ENCODE data around the gene DOCK8. TPM values are rescaled to one million over a fixed set of nuclear protein-coding genes. Genes with fewer than 3 reads are reported as not detected.

Gene DOCK8
- total RNA-seq, 1 experiment from 2014 or later: 0.37 TPM

DNA sequence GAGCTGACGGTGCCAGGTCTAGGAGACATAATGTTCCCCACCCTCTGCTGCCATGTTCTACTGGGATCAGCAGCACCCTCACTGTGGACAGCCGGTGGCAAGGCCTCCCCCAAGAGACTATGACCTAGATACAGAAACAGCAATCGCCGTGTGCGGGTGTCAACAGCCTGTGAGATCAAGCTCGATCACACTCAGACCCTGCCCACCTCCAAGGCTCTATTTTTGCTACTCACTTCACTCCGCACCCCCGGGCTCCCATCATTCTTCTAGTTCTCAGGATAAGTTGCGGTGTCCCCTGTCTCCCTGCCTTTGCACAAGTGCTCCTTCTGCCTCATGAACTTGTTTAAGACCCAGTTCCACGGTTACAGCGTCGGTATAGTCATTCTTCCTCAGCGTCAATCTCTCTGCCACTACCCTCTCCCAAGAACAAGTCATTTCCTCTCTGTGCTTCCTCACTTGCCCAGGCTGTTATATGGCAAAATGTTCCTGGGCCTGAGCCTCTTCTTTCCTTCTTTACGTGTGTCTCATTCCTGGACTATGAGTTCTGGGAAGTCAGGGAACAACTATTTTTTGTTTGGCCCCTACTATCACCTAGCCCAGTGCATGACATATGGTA, 5.4 kb upstream of the DOCK8 start:
- RAD21 ChIA-PET (ENCODE audit: low non-redundant PET in 1 of 2, low total read pairs in 2 of 2, uncharacterized antibody in 2 of 2, unreplicated experiment in 2 of 2): no interaction called here
- BruUV-seq (replicated peaks): no TSS peak
- TF ChIP-seq EGR1 (IDR thresholded peaks at IDR 0.05; ENCODE audit: low read depth): no peak
- TF ChIP-seq, protein P1, sequence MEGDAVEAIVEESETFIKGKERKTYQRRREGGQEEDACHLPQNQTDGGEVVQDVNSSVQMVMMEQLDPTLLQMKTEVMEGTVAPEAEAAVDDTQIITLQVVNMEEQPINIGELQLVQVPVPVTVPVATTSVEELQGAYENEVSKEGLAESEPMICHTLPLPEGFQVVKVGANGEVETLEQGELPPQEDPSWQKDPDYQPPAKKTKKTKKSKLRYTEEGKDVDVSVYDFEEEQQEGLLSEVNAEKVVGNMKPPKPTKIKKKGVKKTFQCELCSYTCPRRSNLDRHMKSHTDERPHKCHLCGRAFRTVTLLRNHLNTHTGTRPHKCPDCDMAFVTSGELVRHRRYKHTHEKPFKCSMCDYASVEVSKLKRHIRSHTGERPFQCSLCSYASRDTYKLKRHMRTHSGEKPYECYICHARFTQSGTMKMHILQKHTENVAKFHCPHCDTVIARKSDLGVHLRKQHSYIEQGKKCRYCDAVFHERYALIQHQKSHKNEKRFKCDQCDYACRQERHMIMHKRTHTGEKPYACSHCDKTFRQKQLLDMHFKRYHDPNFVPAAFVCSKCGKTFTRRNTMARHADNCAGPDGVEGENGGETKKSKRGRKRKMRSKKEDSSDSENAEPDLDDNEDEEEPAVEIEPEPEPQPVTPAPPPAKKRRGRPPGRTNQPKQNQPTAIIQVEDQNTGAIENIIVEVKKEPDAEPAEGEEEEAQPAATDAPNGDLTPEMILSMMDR (IDR thresholded peaks at IDR 0.05 in 2 of 3, conservative IDR thresholded peaks at IDR 0.05 in 1 of 3; ENCODE audit: borderline replicate concordance in 1 of 3, insufficient read depth in 1 of 3, low read depth in 2 of 3, low read length in 2 of 3): no peak
- no peak for TF ChIP-seq SIN3A (IDR thresholded peaks at IDR 0.05; ENCODE audit: low read depth)
- TF ChIP-seq TCF7L2 (IDR thresholded peaks at IDR 0.05; ENCODE audit: borderline replicate concordance, extremely low read depth, insufficient read depth, insufficient read length): no peak
- TF ChIP-seq CBX3 (IDR thresholded peaks at IDR 0.05; ENCODE audit: low read depth): no peak
- no peak for TF ChIP-seq EZH2phosphoT487 (IDR thresholded peaks at IDR 0.05; ENCODE audit: borderline replicate concordance)
- TF ChIP-seq ELF1 (IDR thresholded peaks at IDR 0.05; ENCODE audit: borderline replicate concordance, low read depth): no peak
- TF ChIP-seq, protein P2, sequence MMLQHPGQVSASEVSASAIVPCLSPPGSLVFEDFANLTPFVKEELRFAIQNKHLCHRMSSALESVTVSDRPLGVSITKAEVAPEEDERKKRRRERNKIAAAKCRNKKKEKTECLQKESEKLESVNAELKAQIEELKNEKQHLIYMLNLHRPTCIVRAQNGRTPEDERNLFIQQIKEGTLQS (IDR thresholded peaks at IDR 0.05): no peak
- TF ChIP-seq POLR2A (IDR thresholded peaks at IDR 0.05; ENCODE audit: borderline replicate concordance, extremely low read depth, insufficient read depth, insufficient read length): no peak
- no peak for TF ChIP-seq POLR2AphosphoS5 (IDR thresholded peaks at IDR 0.05; ENCODE audit: low read depth, low read length)
- TF ChIP-seq RAD21 (IDR thresholded peaks at IDR 0.05; ENCODE audit: low read depth): no peak
- TF ChIP-seq YY1 (IDR thresholded peaks at IDR 0.05; ENCODE audit: extremely low read depth, insufficient replicate concordance, low read depth, low read length): no peak
- TF ChIP-seq, protein P3, sequence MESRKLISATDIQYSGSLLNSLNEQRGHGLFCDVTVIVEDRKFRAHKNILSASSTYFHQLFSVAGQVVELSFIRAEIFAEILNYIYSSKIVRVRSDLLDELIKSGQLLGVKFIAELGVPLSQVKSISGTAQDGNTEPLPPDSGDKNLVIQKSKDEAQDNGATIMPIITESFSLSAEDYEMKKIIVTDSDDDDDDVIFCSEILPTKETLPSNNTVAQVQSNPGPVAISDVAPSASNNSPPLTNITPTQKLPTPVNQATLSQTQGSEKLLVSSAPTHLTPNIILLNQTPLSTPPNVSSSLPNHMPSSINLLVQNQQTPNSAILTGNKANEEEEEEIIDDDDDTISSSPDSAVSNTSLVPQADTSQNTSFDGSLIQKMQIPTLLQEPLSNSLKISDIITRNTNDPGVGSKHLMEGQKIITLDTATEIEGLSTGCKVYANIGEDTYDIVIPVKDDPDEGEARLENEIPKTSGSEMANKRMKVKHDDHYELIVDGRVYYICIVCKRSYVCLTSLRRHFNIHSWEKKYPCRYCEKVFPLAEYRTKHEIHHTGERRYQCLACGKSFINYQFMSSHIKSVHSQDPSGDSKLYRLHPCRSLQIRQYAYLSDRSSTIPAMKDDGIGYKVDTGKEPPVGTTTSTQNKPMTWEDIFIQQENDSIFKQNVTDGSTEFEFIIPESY (IDR thresholded peaks at IDR 0.05; ENCODE audit: extremely low read depth, insufficient replicate concordance, low read length): no peak
- TF ChIP-seq ZNF274 (IDR thresholded peaks at IDR 0.05; ENCODE audit: low read depth, low read length): no peak
- no peak for TF ChIP-seq CEBPB (IDR thresholded peaks at IDR 0.05; ENCODE audit: low read depth)
- no peak for TF ChIP-seq JUND (IDR thresholded peaks at IDR 0.05)
- TF ChIP-seq EZH2 (IDR thresholded peaks at IDR 0.05): no peak
- TF ChIP-seq SP1 (IDR thresholded peaks at IDR 0.05; ENCODE audit: low read depth): no peak
- H3K36me3 ChIP-seq (ENCODE audit: control insufficient read depth in 1 of 2, insufficient read depth in 2 of 2, low read length in 2 of 2): no peaks in the 10 kb centered on the region
- H3K9ac ChIP-seq (ENCODE audit: low read length): no peak overlapping the region
- H3K4me1 ChIP-seq (ENCODE audit: control insufficient read depth in 1 of 2, insufficient read depth in 2 of 2, low read length in 2 of 2): no peaks in the 10 kb centered on the region
- no peaks in the 10 kb centered on the region for H3K9me2 ChIP-seq (ENCODE audit: insufficient read depth)
- DNase-seq (ENCODE audit: low read depth, low spot score): no peak
- POLR2A ChIA-PET: no interaction called here
- no peaks in the 10 kb centered on the region for H4K20me1 ChIP-seq (ENCODE audit: insufficient read depth)
- H3K27me3 ChIP-seq (ENCODE audit: insufficient read depth, low read length): no peaks in the 10 kb centered on the region
- CTCF ChIA-PET: no interaction called here
- ATAC-seq: no peak
- intact Hi-C loops (cut with micrococcal nuclease): no loop called here
- H2AFZ ChIP-seq (ENCODE audit: low read depth, low read length, poor library complexity, severe bottlenecking): no peak overlapping the region
- no peak overlapping the region for H3K4me3 ChIP-seq (replicated peaks in 1 of 2; ENCODE audit: low read depth in 1 of 2, low read length in 2 of 2)
- no peak overlapping the region for H3K27ac ChIP-seq (ENCODE audit: low read depth, low read length)
- no peaks in the 10 kb centered on the region for H3K9me3 ChIP-seq (ENCODE audit: control insufficient read depth in 1 of 2, insufficient read depth in 1 of 2, low read depth in 1 of 2, low read length in 2 of 2)
- H3K79me2 ChIP-seq (ENCODE audit: insufficient read depth, low read length): no peaks in the 10 kb centered on the region
- H3K4me2 ChIP-seq (ENCODE audit: low read length): no peak overlapping the region

All from HCT116 (cell line).